Measurements from ENCODE around the gene MLXIPL.
A peak's percentile ranks its signal among the peaks of the same experiment; 100 is the strongest.
"Not testable (repeated sequence)": the region's sequence is repeated elsewhere in the genome, so short reads cannot be mapped to it uniquely, and the experiment has no call there.

MLXIPL gene

GRCh38 chr7:73615886-73616285 is 8.4 kb downstream of the MLXIPL start:
- peak; percentile 50 for ATAC-seq
- TF ChIP-seq ZNF565 (CRISPR knock-in tag; conservative IDR thresholded peaks at IDR 0.05; ENCODE audit: low read depth) (no peak), BACH2 (CRISPR knock-in tag; IDR thresholded peaks at IDR 0.05; ENCODE audit: borderline replicate concordance) (no peak), TOX (CRISPR knock-in tag; IDR thresholded peaks at IDR 0.05; ENCODE audit: borderline replicate concordance) (no peak), ESRRG (CRISPR knock-in tag; IDR thresholded peaks at IDR 0.05) (no peak), RARB (CRISPR knock-in tag; IDR thresholded peaks at IDR 0.05) (no peak), GLIS3 (CRISPR knock-in tag; IDR thresholded peaks at IDR 0.05) (no peak), ZNF70 (CRISPR knock-in tag; IDR thresholded peaks at IDR 0.05) (no peak), ARNTL (CRISPR knock-in tag; IDR thresholded peaks at IDR 0.05; ENCODE audit: borderline replicate concordance, low read depth) (no peak), TSHZ2 (CRISPR knock-in tag; IDR thresholded peaks at IDR 0.05) (no peak), ISL1 (CRISPR knock-in tag; IDR thresholded peaks at IDR 0.05) (no peak), OSR1 (CRISPR knock-in tag; IDR thresholded peaks at IDR 0.05) (no peak), PPARA (CRISPR knock-in tag; IDR thresholded peaks at IDR 0.05; ENCODE audit: borderline replicate concordance) (no peak), ZNF8 (CRISPR knock-in tag; IDR thresholded peaks at IDR 0.05) (no peak), SNAI2 (CRISPR knock-in tag; IDR thresholded peaks at IDR 0.05) (no peak)

GRCh38 chr7:73614937-73615336 is 9.4 kb downstream of the MLXIPL start:
- ATAC-seq, result not testable (repeated sequence)

GRCh38 chr7:73613954-73614735 is 10.2 kb downstream of the MLXIPL start:
- peak; percentile 36 for ATAC-seq
- TF ChIP-seq TOX (CRISPR knock-in tag; IDR thresholded peaks at IDR 0.05; ENCODE audit: borderline replicate concordance) (no peak), BACH2 (CRISPR knock-in tag; IDR thresholded peaks at IDR 0.05; ENCODE audit: borderline replicate concordance) (no peak), PPARA (CRISPR knock-in tag; IDR thresholded peaks at IDR 0.05; ENCODE audit: borderline replicate concordance) (no peak), OSR1 (CRISPR knock-in tag; IDR thresholded peaks at IDR 0.05) (no peak), ESRRG (CRISPR knock-in tag; IDR thresholded peaks at IDR 0.05) (no peak), RARB (CRISPR knock-in tag; IDR thresholded peaks at IDR 0.05) (no peak)

GRCh38 chr7:73612598-73613269 is 11.6 kb downstream of the MLXIPL start:
- TF ChIP-seq CSDC2 (CRISPR knock-in tag; IDR thresholded peaks at IDR 0.05) (no peak), PATZ1 (CRISPR knock-in tag; IDR thresholded peaks at IDR 0.05; ENCODE audit: borderline replicate concordance) (no peak), RARB (CRISPR knock-in tag; IDR thresholded peaks at IDR 0.05) (no peak), ZNF70 (CRISPR knock-in tag; IDR thresholded peaks at IDR 0.05) (no peak), ZNF565 (CRISPR knock-in tag; conservative IDR thresholded peaks at IDR 0.05; ENCODE audit: low read depth) (no peak), ZFP3 (CRISPR knock-in tag; IDR thresholded peaks at IDR 0.05) (no peak), CREB5 (CRISPR knock-in tag; IDR thresholded peaks at IDR 0.05; ENCODE audit: low read depth) (no peak), OSR1 (CRISPR knock-in tag; IDR thresholded peaks at IDR 0.05) (no peak), TOX (CRISPR knock-in tag; IDR thresholded peaks at IDR 0.05; ENCODE audit: borderline replicate concordance) (no peak), CSRNP3 (CRISPR knock-in tag; IDR thresholded peaks at IDR 0.05) (no peak), ISL1 (CRISPR knock-in tag; IDR thresholded peaks at IDR 0.05) (no peak), SNAI2 (CRISPR knock-in tag; IDR thresholded peaks at IDR 0.05) (no peak), PPARA (CRISPR knock-in tag; IDR thresholded peaks at IDR 0.05; ENCODE audit: borderline replicate concordance) (no peak), POU6F1 (CRISPR knock-in tag; IDR thresholded peaks at IDR 0.05; ENCODE audit: borderline replicate concordance, low read depth) (no peak), ZFP30 (CRISPR knock-in tag; IDR thresholded peaks at IDR 0.05) (no peak), TSHZ2 (CRISPR knock-in tag; IDR thresholded peaks at IDR 0.05) (no peak), BACH2 (CRISPR knock-in tag; IDR thresholded peaks at IDR 0.05; ENCODE audit: borderline replicate concordance) (no peak)
- peak; percentile 79 for ATAC-seq
